Thymus (tissue), 11 donors: Measurements from ENCODE around the gene RAB3IL1. TPM values are rescaled to one million over a fixed set of nuclear protein-coding genes. Genes with fewer than 3 reads are reported as not detected.

Source experiments
- DNase-seq, 9 donors: peaks; one replicate each; pipeline ENCODE4 v3.0.0-alpha.2; 2013; ENCODE audit warnings: low spot score in 9 of 9, low read depth in 6 of 9, missing footprints in 1 of 9
- H3K27ac ChIP-seq, 2 donors: one replicate each; pipeline ENCODE4 v1.5.1; 2013; ENCODE audit warnings: control low read depth in 1 of 2, low read depth in 1 of 2, low read length in 1 of 2, mild to moderate bottlenecking in 1 of 2, moderate library complexity in 1 of 2
- H3K27me3 ChIP-seq, 2 donors: one replicate each; pipeline ENCODE4 v1.5.1; 2013; ENCODE audit warnings: low read length in 1 of 2; ENCODE audit not compliant: control insufficient read depth in 2 of 2, insufficient read depth in 1 of 2
- H3K36me3 ChIP-seq, 2 donors: one replicate each; pipeline ENCODE4 v1.5.1; 2013; ENCODE audit warnings: low read length in 1 of 2, mild to moderate bottlenecking in 1 of 2, moderate library complexity in 1 of 2; ENCODE audit not compliant: control insufficient read depth in 2 of 2, insufficient read depth in 2 of 2
- H3K4me1 ChIP-seq, 2 donors: one replicate each; pipeline ENCODE4 v1.5.1; 2013; ENCODE audit warnings: low read length in 2 of 2; ENCODE audit not compliant: control insufficient read depth in 2 of 2, insufficient read depth in 2 of 2
- H3K4me3 ChIP-seq, 2 donors: one replicate each; pipeline ENCODE4 v1.5.1; 2013; ENCODE audit warnings: low read length in 2 of 2, control low read depth in 1 of 2, mild to moderate bottlenecking in 1 of 2
- H3K9me3 ChIP-seq, 2 donors: one replicate each; pipeline ENCODE4 v1.5.1; 2013; ENCODE audit warnings: low read length in 1 of 2, mild to moderate bottlenecking in 1 of 2; ENCODE audit not compliant: control insufficient read depth in 2 of 2, insufficient read depth in 1 of 2
- WGBS: extraction: QIAGEN DNeasy Blood & Tissue Kit; methylation state at CpG from one replicate; pipeline ENCODE4 v1.1.7; 2013; 5-methylcytosine and 5-hydroxymethylcytosine counted together
- polyA plus RNA-seq: library from polyadenylated mRNA; stranded (reverse); fragments of 200-250 nt; gene quantifications from one replicate; pipeline ENCODE4 v1.2.3, GENCODE V29; 2013
- total RNA-seq: library from RNA; stranded (reverse); fragments of 120-200 nt; gene quantifications from one replicate; pipeline ENCODE4 v1.2.4, GENCODE V29; 2013
- donor health status: healthy.

RAB3IL1 gene
- total and polyA plus RNA-seq, 2 donors = 3.6 to 14.2 TPM

DNA sequence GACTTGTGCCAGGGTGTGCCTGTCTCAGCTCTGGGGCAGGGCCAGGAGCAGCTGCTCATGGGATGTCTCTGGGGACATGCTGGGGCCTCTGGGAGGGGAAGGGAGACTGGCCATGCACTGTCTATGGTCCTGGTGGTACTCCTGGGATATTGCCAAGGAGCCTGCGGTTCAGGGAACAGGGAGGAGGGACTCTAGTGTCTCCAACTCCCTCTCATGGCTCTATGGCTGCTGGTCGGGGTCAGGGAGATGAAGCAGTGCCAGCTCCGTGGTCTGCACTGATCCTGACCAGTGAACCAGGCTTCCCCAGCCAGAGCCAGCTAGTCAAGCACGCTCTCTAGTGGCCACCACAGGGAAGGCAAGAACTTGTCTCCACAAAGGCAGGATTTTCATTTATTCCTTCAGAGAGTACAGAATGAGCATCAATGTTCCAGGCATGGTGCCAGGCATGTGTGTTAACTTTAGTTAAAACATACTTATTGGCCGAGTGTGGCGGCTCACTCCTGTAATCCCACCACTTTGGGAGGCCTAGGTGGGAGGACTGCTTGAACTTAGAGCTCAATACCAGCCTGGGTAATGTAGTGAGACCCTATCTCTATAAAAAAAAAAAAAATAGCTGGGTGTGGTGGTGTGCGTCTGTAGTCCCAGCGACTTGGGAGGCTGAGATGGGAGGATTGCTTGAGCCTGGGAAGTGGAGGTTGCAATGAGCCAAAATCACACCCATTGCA, 30.3 kb upstream of the RAB3IL1 start:
- peak in 5 of 9 donors; percentile 40 to 73 (median 57) for DNase-seq
- H3K27ac ChIP-seq = no peak overlapping the region
- H3K4me3 ChIP-seq = no peak overlapping the region
- H3K9me3 ChIP-seq = no peaks in the 10 kb centered on the region
- H3K4me1 ChIP-seq = no peaks in the 10 kb centered on the region
- no peaks in the 10 kb centered on the region for H3K27me3 ChIP-seq
- 13% methylated on average over 8 of the region's 8 CpGs for WGBS
- no peaks in the 10 kb centered on the region for H3K36me3 ChIP-seq

DNA sequence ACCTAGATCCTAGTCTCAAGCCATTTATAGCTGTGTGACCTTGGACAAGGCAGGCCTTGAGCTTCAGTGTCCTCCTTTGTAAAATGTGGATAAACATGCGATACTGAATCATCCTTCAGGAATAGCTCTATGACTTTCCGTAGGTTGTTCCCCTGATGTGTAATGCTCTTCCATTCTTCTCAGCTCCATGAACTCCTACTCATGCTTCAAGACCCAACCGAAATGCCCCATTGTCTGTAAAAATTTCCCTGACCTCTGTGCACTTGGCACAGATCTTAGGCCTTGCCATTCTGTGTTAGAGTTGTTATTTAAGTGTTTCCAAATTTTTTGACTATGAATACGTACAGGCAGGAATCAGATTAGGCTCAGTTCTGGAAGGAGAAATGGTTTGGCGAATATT, 29.5 kb upstream of the RAB3IL1 start:
- DNase-seq = no peak
- Histone ChIP-seq H3K27ac (no peak overlapping the region), H3K27me3 (no peaks in the 10 kb centered on the region), H3K4me3 (no peak overlapping the region), H3K9me3 (no peaks in the 10 kb centered on the region), H3K4me1 (no peaks in the 10 kb centered on the region), H3K36me3 (no peaks in the 10 kb centered on the region)
- WGBS = 98% methylated on average over 5 of the region's 5 CpGs

DNA sequence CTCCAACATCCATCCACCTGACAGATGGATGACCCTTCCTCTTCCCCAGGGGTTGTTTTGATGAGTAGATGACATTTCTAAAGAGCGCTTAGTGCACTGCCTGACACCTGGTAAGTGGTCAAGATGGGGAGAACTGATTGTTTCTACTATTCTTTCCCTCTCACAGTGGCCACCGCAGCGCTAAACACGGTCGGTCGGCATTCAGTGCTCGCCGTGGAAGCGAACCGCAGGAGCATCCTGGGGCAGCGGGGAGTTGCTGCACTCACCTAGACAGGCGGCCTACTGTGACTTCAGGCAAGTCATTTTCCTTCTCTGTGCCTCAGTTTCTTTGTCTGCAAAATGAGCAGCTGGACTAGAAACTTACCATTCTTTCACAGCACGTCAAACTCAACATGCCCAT, 27.8 kb upstream of the RAB3IL1 start:
- H3K27me3 ChIP-seq = no peaks in the 10 kb centered on the region
- no peaks in the 10 kb centered on the region for H3K9me3 ChIP-seq
- no peak overlapping the region for H3K27ac ChIP-seq
- DNase-seq = no peak
- 97% methylated on average over 13 of the region's 13 CpGs for WGBS
- no peaks in the 10 kb centered on the region for H3K4me1 ChIP-seq
- no peaks in the 10 kb centered on the region for H3K36me3 ChIP-seq
- H3K4me3 ChIP-seq = no peak overlapping the region

DNA sequence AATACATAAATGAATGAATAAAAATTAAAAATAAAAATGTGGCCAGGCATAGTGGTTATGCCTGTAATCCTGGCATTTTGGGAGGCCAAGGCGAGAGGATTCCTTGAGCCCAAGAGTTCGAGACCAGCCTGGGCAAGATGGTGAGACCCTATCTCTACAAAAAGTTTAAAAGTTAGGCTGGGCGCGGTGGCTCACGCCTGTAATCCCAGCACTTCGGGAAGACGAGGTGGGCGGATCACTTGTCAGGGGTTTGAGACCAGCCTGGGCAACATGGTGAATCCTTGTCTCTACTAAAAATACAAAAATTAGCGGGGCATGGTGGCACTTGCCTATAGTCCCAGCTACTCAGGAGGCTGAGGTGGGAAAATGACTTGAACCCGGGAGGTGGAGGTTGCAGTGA, 23.1 kb upstream of the RAB3IL1 start:
- Histone ChIP-seq H3K36me3 (no peaks in the 10 kb centered on the region), H3K27me3 (no peaks in the 10 kb centered on the region), H3K9me3 (no peaks in the 10 kb centered on the region), H3K27ac (no peak overlapping the region), H3K4me1 (no peaks in the 10 kb centered on the region), H3K4me3 (no peak overlapping the region)
- DNase-seq = no peak
- WGBS = 88% methylated on average over 10 of the region's 10 CpGs

DNA sequence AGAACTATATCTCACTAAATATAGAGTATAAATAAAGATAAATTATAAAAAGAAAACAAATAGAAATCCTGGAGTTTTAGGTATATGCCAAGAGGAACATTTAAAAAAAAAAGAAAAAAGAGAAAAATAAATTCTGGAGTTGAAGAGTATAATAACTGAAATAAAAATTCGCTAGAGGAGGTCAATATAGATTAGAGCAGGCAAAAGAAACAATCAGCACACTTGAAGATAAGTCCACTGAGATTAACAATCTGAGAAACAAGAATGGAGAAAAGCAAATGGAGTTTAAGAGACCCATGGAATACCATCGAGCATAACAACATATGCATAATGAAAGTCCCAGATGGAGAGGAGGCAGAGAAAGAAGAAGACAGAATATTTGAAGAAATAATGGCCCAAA, 18.5 kb upstream of the RAB3IL1 start:
- WGBS = 92% methylated on average over 2 of the region's 2 CpGs

DNA sequence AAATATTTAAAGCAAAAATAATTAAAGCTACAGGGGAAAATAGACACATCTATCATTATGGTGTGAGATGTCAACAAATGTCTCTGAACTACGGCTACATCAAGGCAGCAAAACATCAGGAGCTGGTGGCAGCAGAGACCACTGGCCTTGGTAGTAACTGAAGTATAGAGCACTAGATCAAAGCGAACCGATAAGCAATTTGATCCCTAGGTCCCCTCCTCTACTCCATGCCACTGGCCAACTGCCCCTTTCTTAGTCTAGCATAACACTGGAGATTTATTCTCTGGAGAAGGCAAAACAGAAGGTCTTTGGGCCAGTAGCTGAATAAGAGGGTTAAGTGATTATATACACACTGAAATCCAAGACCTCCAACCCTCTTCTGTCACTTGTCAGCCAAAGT, 13.6 kb upstream of the RAB3IL1 start:
- no peak overlapping the region for H3K27ac ChIP-seq
- H3K36me3 ChIP-seq = no peaks in the 10 kb centered on the region
- H3K4me1 ChIP-seq = no peaks in the 10 kb centered on the region
- H3K9me3 ChIP-seq = no peaks in the 10 kb centered on the region
- H3K4me3 ChIP-seq = no peak overlapping the region
- DNase-seq = no peak
- WGBS = 97% methylated on average over 3 of the region's 3 CpGs
- H3K27me3 ChIP-seq = no peaks in the 10 kb centered on the region

More for the DNA sequence above, 18.5 kb upstream of the RAB3IL1 start:
- Histone ChIP-seq H3K27me3 (no peaks in the 10 kb centered on the region), H3K36me3 (no peaks in the 10 kb centered on the region), H3K4me3 (no peak overlapping the region), H3K27ac (no peak overlapping the region), H3K9me3 (no peaks in the 10 kb centered on the region), H3K4me1 (no peaks in the 10 kb centered on the region)
- DNase-seq = no peak

DNA sequence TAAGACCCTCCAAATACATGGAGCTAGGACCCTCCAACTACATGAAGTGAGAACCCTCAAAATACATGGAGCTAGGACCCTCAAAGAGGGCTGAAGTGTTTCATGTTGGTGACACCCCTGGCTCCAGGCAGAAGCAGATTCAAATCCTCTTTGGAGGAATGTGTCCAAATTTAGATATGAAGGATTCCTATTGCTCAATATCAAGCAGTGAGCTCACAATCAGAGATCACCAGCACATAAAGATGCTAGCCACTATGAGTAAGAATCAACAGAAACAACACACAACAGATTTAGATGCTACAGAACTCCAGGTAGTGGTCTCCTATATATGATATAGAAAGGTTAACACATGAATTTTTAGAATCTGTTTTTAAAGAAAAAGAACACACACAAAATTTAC, 11.2 kb upstream of the RAB3IL1 start:
- no peak overlapping the region for H3K27ac ChIP-seq
- H3K4me1 ChIP-seq = peaks cover 0 to 5% of the 10 kb centered on the region in 2 donors
- no peaks in the 10 kb centered on the region for H3K9me3 ChIP-seq
- H3K4me3 ChIP-seq = no peak overlapping the region
- H3K36me3 ChIP-seq = no peaks in the 10 kb centered on the region
- no peak for DNase-seq
- H3K27me3 ChIP-seq = no peaks in the 10 kb centered on the region

DNA sequence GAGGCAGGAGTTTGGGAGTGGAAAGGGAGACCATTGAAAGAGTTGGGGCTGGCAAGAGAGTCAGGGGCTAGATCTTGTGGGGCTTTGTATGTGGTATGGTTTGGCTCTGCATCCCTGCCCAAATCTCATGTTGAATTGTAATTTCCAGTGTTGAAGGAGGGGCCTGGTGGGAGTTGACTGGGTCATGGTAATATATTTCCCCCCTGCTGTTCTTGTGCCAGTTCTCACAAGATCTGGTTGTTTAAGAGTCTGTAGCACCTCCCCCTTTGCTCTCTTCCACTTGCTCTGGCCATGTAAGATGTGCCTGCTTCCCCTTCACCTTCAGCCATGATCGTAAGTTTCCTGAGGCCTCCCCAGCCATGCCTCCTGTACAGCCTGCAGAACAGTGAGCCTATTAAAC, 10.1 kb upstream of the RAB3IL1 start:
- no peaks in the 10 kb centered on the region for H3K36me3 ChIP-seq
- no peak overlapping the region for H3K4me3 ChIP-seq
- H3K9me3 ChIP-seq = no peaks in the 10 kb centered on the region
- H3K4me1 ChIP-seq = peaks cover 0 to 16% of the 10 kb centered on the region in 2 donors
- peaks cover 0 to 9% of the 10 kb centered on the region in 2 donors for H3K27me3 ChIP-seq
- no peak for DNase-seq
- H3K27ac ChIP-seq = no peak overlapping the region
- WGBS = 96% methylated on average over 1 of the region's 1 CpG

DNA sequence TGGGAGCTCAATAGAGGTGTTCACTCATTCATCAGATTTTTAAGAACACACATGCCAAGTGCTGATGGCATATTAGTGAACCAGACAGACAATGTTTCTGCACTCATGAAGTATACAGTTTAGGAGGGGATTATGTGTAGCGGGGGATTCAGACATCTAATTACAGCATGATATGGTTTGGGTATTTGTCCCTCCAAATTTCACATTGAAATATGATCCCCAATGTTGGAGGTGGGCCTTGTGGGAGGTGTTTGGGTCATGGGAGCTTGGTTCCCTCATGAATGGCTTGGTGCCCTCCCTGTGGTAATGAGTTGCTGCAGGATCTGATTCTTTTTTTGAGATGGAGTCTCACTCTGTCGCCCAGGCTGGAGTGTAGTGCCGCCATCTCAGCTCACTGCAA, 8.9 kb upstream of the RAB3IL1 start:
- Histone ChIP-seq H3K27me3 (peaks cover 0 to 14% of the 10 kb centered on the region in 2 donors), H3K4me1 (peaks cover 0 to 18% of the 10 kb centered on the region in 2 donors), H3K9me3 (no peaks in the 10 kb centered on the region), H3K36me3 (no peaks in the 10 kb centered on the region), H3K27ac (no peak overlapping the region), H3K4me3 (no peak overlapping the region)
- no peak for DNase-seq
- 98% methylated on average over 3 of the region's 3 CpGs for WGBS
